Dermis blood vessel endothelial cell (primary cell): ENCODE results near the gene GPBP1. TPM values are rescaled to one million over a fixed set of nuclear protein-coding genes. Genes with fewer than 3 reads are reported as not detected.
"Not testable (repeated sequence)": the region's sequence is repeated elsewhere in the genome, so short reads cannot be mapped to it uniquely, and the experiment has no call there.

Source experiments
- DNase-seq: peaks from one replicate; pipeline ENCODE4 v3.0.0; 2010
- total RNA-seq: library from RNA; depleted of rRNA; stranded (reverse); fragments of >200 nt; gene quantifications from 2 replicates; pipeline ENCODE4 v1.2.3, GENCODE V29; 2014

Gene GPBP1
- total RNA-seq, 1 donor from 2014 or later, result 86.4 TPM

DNA sequence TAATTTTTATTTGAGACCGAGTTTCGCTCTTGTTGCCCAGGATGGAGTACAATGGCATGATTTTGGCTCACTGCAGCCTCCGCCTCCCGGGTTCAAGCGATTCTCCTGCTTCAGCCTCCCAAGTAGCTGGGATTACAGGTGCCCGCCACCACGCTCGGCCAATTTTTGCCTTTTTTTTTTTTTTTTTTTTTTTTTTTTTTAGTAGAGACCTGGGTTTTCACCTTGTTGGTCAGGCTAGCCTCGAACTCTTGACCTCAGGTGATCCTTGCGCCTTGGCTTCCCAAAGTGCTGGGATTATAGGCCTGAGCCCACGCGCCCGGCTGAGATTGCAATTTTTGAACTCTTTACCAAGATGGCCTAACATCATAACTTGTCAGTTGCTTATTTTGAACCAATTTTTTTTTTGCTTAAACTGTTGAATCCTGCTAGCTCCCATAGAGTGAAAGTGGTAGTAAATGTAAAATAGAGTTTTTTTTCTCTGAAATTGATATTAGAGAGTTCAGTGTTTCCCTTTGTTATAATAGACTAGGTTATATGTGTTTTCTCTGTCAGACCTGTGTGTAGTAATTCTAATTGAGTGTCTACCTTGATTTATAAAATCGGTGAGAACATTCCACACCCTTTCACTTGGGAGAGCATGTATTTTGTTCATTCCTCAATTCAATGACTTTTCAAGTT, 3.8 kb downstream of the GPBP1 start:
- no peak for DNase-seq

DNA sequence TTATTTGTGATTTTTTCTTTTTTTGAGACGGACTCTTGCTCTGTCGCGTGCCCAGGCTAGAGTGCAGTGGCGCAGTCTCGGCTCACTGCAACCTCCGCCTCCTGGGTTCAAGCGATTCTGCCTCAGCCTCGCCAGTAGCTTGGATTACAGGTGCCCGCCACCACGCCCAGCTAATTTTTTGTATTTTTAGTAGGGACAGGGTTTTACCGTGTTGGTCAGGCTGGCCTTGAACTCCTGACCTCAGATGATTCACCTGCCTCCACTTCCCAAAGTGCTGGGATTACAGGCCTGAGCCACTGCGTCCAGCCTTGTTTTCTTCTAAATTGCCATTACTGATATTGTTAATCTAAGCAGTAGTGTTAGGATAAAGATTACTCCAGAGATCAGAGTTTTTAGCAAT, 4.4 kb downstream of the GPBP1 start:
- DNase-seq, result peak; percentile 25

DNA sequence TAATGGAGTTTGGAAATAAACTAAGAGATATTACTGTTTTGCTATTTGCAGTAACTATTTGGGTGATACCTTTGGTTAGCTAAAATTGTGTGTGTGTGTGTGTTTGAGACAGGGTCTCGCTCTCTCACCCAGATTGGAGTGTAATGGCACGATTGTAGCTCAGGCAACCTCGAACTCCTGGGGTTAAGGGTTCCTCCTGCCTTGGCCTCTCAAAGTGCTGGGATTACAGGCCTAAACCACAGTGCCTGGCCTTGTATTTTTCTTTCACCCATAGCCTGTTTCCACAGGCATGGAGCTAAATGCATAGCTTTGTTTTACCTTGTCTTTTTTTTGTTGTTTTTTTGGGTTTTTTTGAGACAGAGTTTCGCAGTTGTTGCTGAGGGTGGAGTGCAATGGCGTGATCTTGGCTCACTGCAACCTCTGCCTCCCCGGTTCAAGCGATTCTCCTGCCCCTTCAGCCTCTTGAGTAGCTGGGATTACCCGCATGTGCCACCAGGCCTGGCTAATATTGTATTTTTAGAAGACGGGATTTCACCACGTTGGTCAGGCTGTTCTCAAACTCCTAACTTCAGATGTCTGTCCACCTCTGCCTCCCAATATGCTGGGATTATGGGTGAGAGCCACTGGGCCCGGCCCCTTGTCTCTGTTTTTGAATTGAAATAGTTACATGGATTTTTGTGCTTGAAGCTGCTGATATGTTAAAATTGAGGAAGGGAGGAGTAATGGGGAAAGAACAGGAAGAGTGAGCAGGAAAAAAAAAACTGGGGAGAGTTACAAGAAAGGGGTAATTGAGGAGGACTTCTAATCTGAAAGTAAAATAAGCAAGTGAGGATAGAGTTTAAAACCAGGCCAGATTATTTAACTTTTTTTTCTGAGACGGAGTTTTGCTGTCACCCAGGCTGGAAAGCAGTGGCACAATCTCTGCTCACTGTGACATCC, 5.7 kb downstream of the GPBP1 start:
- peak; percentile 19 for DNase-seq

DNA sequence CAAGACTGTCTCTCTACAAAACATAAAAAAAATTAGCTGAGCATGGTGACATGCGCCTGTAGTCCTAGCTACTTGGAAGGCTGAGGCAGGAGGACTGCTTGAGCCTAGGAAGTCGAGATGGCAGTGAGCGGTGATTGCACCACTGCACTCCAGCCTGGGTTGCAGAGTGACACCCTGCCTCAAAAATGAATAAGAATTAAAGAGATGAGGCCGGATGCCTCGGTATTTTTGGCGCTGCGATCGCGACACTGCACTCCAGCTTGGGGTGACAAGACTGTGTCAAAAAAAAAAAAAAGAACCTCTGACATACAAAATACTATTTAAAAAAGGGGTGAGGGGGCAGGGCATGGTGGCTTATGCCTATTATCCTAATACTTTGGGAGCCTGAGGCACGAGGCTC, 7.3 kb downstream of the GPBP1 start:
- DNase-seq, result no peak

GRCh38 chr5:57184322-57184721, 10.5 kb downstream of the GPBP1 start:
- DNase-seq, result no peak

- DNase-seq, result no peak
These were observed 11.5 kb downstream of the GPBP1 start for GRCh38 chr5:57185313-57185712.

- no peak for DNase-seq
These were observed 12.3 kb downstream of the GPBP1 start for GRCh38 chr5:57186194-57186593.

- DNase-seq, result not testable (repeated sequence)
These were observed 14.1 kb downstream of the GPBP1 start for GRCh38 chr5:57187977-57188376.

DNA sequence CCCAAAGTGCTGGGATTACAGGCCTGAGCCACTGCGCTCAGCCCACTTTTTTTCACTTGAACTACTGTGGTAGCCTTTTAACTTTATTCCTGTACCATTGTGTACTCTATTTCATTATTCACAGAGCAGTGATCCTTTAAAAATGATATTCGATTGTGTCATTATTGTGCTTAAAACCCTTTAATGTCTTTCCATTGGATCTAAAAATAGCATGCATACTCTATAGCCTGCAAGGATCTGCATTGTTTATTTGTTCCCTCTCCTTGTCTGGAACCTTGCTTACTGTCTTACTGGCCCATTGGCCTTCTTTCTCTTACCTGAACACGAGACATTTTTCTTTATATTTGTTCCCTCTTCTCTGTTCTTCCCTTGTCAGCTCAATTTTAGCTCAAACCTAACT, 15.7 kb downstream of the GPBP1 start:
- no peak for DNase-seq

DNA sequence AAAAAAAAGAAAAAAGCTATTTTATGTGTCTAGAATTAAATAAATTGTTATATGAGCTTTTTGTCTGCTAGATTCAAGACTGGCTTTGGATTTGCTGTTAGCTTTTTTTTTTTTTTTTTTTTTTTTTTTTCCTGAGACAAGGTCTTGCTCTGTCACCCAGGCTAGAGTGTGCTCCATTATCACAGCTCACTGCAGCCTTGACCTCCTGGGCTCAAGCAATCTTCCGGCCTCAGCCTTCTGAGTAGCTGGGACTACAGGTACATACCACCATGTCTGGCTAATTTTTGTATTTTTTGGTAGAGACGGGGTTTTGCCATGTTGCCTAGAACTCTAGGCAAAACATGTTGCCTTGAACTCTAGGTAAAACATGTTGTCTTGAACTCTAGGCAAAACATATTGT, 16.7 kb downstream of the GPBP1 start:
- DNase-seq, result no peak

DNA sequence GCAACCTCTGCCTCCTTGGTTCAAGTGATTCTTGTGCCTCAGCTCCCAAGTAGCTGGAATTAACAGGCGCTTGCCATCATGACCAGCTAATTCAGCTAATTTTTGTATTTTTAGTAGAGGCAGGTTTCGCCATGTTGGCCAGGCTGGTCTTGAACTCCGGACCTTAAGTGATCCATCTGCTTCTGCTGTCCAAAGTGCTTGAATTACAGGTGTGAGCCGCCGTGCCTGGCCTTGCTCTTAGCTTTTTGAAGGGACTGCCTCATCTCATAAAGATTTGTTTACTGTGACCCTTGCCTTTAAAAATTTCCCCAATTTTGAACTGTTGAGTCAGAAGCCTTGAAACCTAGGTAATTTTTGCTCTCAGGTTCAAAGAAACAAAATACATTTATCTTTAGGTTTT, 17.3 kb downstream of the GPBP1 start:
- no peak for DNase-seq

DNA sequence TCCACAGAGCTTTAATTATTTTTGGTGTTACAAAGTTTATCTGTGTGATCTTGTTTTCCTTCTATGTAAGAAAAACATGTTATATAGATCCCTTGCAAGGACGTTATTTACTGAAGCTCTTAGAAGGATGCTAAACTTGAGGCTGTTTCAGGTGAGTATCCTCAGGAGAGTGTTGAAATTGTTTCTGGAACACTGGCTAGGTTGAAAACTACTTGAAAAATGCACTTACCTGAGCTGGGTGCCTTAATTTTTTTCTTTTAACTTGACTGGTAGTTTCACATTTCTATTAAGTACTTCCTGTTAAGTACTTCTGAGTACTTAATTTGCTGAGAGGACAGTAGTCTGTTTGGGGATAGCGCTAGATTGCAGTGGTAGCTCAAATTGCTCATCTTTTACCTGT, 18.1 kb downstream of the GPBP1 start:
- no peak for DNase-seq

GRCh38 chr5:57192832-57193231, 19.0 kb downstream of the GPBP1 start:
- not testable (repeated sequence) for DNase-seq

DNA sequence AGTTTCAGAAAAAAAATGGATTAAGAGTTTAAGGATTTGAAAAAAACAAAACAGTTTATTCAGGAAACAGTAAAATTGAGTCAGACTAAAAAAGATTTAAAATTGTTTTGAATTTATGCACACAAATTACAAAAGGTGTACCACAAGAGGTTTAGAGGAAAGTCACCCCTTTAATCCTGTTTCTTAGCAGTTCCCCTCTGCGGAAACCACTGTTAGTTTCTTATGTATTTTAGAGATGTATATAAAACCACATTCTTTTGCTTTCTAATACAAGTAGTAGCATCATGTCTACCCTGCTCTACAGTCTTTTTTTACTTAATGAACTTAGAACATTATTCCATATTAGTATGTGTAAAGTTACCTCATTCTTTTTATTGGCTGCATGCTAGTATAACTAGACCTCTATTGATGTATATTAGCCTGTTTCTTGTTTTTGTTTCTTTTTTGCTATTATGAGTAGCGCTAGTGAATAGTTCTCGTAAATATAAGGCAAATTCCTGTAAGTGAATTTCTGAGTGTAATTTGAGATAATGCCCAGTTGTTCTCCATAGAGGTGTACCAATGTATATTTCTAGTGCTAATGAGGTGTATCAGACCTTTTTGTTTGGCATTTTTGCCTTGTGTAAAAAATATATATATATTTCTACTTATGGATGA, 20.0 kb downstream of the GPBP1 start:
- no peak for DNase-seq

DNA sequence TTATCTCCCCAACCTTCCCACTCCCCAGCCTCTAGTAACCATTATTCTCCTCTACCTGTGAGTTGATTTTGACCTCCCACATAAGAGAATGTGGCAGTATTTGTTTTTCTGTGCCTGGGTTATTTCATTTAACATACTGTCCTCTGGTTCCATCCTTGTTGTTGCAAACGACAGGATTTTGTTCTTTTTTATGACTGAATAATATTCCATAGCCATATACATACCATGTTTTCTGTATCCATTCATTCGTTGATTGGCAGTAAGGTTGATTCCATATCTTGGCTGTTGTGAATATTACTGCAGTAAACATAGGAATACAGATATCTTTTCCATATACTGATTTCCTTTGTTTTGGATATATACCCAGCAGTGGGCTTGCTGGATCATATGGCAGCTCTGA, 20.8 kb downstream of the GPBP1 start:
- no peak for DNase-seq

DNA sequence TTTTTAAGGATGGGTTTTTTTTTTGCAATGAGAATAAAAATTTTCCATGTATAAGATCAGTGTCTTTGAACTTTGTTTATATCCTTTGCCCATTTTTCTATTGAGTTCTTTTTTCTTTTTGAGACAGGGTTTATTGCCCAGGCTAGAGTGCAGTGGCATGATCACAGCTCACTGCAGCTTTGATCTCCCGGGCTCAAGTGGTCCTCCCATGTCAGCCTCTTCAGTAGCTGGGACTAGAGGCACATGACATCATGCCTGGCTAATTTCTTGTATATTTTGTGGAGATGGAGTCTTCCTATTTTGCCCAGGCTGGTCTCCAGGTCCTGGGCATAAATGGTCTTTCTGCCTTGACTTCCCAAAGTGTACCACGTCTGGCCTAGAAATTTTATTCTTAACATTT, 21.2 kb downstream of the GPBP1 start:
- DNase-seq, result no peak

DNA sequence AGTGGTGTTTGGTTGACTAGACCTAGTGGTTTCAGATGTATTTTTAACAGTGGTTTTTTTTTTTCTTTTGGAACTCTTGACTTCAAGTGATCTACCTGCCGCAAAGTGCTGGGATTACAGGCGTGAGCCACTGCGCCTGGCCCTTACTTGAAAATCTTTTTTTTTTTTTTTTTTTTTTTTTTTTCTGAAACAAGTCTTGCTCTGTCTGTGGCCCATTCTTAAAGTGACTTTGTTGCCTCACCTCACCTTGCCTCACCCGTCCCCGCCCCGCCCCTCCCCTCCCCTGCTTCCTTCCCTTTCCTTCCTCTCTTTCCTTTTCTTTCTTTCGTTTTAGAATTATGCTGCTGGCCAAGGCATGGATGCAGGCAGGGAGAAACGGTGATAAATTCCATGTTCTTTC, 26.0 kb downstream of the GPBP1 start:
- no peak for DNase-seq

DNA sequence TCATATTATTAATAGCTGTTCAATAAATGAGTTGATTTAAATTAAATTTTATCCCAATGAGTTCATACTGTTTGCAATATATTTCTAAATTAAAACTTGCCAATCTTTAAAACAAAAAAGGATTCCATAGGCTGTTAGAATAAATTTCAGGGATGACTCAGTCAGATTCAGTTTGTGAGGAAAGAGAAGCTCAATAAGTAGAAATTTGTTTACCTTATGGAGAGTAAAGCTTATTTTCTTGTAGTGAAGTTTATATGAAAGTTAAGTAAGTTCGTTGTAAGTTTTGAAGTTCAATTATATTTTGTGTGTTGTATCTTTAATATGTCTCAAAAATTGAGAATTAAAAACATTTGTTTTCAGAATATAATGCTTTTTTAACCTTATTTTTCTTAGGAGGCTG, 29.0 kb downstream of the GPBP1 start:
- DNase-seq, result no peak

DNA sequence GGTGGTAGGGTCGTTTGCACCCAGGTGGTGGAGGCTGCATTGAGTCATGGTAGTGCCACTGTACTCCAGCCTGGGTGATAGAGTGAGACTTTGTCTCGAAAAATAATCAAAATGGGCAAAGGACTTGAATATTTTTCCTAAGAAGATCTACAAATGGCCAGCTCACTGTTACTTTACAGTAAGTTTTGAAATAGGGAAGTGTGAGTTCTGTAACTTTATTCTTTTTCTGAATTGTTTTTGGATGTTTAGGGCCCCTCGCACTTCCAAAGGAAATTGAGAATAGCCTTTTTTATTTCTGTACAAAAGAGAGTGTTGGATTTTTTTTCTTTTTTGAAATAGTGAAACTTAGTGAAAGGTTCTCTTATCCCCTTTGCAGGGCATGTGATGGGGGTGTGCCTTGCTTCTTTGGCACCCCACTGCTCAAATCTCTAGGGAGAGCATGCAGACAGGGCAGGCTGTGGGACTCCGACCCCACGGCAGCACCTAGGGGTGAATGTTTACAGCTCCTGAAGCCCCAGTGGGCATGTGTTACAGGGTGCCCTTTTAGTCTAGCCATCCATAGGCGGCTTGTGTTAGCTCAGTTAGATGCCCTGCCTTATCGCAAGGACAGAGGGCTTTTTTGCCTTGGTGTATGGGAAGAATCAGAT, 33.3 kb downstream of the GPBP1 start:
- DNase-seq, result no peak

DNA sequence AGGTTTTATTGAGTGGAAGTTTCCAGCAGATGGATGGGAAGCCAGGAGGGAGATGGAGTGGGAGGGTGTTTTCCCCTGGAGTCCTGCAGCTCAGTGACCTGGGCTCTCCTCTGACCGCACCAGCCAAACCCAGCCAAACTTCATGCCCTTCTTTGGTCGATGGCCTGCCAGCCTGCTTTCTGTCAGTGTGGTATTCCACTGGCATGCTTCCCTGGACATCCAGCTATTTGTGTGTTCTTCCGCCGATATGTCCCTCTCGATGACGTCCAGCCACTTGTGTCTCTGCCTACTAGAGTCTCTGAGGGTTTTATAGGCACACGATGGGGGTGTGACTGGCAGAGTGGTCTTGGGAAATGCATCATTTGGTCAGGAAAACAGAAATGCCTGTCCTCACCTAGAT, 33.8 kb downstream of the GPBP1 start:
- no peak for DNase-seq

GRCh38 chr5:57209316-57210040, 35.6 kb downstream of the GPBP1 start:
- DNase-seq, result no peak

DNA sequence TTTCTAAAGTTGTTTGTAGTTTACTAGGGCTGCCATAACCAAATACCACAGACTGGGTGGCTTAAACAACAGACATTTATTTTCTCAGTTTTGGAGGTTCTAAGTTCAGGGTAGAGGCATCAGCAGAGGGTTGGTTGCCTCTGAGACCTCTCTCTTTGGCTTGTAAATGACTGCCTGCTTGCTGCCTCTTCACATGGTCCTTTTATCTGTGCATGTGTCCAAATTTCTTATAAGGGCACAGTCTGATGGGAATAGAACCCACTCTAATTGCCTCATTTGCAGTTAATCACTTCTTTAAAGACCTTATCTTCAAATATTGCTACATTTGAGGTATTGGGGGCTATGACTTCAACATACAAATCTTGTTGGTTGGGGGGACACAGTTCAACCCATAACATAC, 36.8 kb downstream of the GPBP1 start:
- DNase-seq, result no peak
